OCI-LY1 (cell line): Measurements from ENCODE around the gene CNBD2.

Source experiments
- CTCF ChIP-seq: fragments of 200-600 bp; sonication (generic), shearing (Covaris generic); IDR thresholded peaks from 2 replicates; pipeline ENCODE4 v1.5.1; 2017; ENCODE audit warnings: mild to moderate bottlenecking, antibody characterized with exemption, low read length, moderate library complexity, mixed read lengths
- EZH2 ChIP-seq: fragments of 200-600 bp; sonication (generic), shearing (Covaris generic); IDR thresholded peaks from 2 replicates; pipeline ENCODE4 v1.8.0; 2017; ENCODE audit warnings: borderline replicate concordance, mixed run types, mild to moderate bottlenecking, antibody characterized with exemption, low read length, moderate library complexity, mixed read lengths

- TF ChIP-seq CTCF (no peak), EZH2 (no peak)
These were observed 13.5 kb upstream of the CNBD2 start for GRCh38 chr20:35954907-35955251.
